ENCODE data around the gene KIF22. TPM values are rescaled to one million over a fixed set of nuclear protein-coding genes. Genes with fewer than 3 reads are reported as not detected.
"Not testable (repeated sequence)": the region's sequence is repeated elsewhere in the genome, so short reads cannot be mapped to it uniquely, and the experiment has no call there.

Gene KIF22
- total RNA-seq, 2 experiments from 2014 or later = 160 to 165 TPM

DNA sequence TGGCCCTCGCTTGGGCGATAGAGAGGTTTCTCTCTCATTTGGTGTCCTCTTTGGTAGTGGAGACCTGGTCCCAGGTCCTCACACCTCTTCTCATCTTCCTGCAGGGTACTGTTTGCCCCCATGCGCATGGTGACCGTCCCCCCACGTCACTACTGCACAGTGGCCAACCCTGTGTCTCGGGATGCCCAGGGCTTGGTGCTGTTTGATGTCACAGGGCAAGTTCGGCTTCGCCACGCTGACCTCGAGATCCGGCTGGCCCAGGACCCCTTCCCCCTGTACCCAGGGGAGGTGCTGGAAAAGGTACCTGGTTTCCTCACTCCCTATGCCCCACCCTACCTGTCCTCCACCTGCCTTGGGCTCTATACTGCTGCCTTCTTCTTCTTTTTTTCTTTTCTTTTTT is 40.2 kb downstream of the KIF22 start:
- ChIA-PET CTCF (no interaction called here), POLR2A (no interaction called here)
- Mint-ChIP-seq H3K9me3 (no peaks in the 10 kb centered on the region), H3K4me3 (no peak overlapping the region), H3K27ac (no peak overlapping the region), H3K4me1 (ENCODE audit: low read depth) (peaks cover 45% of the 10 kb centered on the region), H3K27me3 (no peaks in the 10 kb centered on the region), H3K36me3 (ENCODE audit: low read depth) (peaks cover 16% of the 10 kb centered on the region)
- no peak for TF ChIP-seq CTCF (IDR thresholded peaks at IDR 0.05)
- intact Hi-C loops (cut with micrococcal nuclease) = no loop called here
- ATAC-seq = no peak
- no peak for DNase-seq

DNA sequence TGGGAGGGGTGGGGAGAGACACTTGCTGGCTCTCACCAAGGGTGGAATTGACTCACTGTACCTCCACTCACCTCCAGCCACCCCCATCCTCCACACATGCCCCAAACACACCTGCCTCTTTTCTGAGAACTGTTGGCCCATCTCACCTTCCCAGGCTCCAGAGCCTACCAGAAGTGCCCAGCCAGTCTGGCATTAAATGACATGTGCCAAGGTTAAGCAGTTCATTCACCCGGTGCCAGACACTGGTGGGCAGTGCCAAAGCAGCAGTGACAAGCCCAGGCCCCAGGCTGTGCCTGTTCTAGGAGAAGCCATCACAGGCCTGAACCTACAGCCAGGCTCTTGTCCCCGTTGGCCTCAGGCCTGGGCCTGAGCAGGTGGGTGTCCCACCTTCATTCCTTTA is 40.9 kb downstream of the KIF22 start:
- Mint-ChIP-seq H3K9me3 (no peaks in the 10 kb centered on the region), H3K4me1 (ENCODE audit: low read depth) (peaks cover 40% of the 10 kb centered on the region), H3K36me3 (ENCODE audit: low read depth) (peaks cover 16% of the 10 kb centered on the region), H3K4me3 (no peak overlapping the region), H3K27ac (no peak overlapping the region), H3K27me3 (no peaks in the 10 kb centered on the region)
- ChIA-PET POLR2A (no interaction called here), CTCF (no interaction called here)
- TF ChIP-seq CTCF (IDR thresholded peaks at IDR 0.05) = no peak
- ATAC-seq = no peak
- no peak for DNase-seq
- intact Hi-C loops (cut with micrococcal nuclease) = no loop called here

GRCh38 chr16:29833219-29833618 is 42.7 kb downstream of the KIF22 start:
- H3K9me3 Mint-ChIP-seq; CTCF ChIA-PET; H3K27ac Mint-ChIP-seq; H3K4me3 Mint-ChIP-seq; intact Hi-C loops (cut with micrococcal nuclease); DNase-seq; H3K27me3 Mint-ChIP-seq; POLR2A ChIA-PET; ATAC-seq: not testable (repeated sequence)
- peaks cover 19% of the 10 kb centered on the region for H3K36me3 Mint-ChIP-seq (ENCODE audit: low read depth)
- peaks cover 26% of the 10 kb centered on the region for H3K4me1 Mint-ChIP-seq (ENCODE audit: low read depth)

DNA sequence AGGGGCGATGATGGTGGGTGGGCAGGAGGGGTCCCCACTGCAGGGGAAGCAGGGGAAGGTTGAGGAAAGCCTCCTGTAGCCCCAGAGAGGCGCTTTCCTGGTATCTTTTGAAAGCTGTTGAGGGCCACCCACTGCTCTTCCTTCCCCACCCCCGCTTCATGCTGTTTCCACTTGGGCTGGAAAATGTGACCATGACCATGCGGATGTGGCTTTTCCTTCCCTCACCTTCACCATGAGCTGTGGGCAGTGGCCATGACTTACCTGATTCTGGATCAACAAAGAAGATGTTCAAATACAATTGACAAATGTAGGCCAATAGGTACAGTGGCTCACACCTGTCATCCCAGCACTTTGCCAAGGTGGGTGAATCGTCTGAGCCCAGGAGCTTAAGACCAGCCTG is 43.5 kb downstream of the KIF22 start:
- ATAC-seq (no peak), DNase-seq (peak; percentile 40)
- intact Hi-C loops (cut with micrococcal nuclease) = no loop called here
- Mint-ChIP-seq H3K9me3 (no peaks in the 10 kb centered on the region), H3K36me3 (ENCODE audit: low read depth) (peaks cover 19% of the 10 kb centered on the region), H3K27me3 (no peaks in the 10 kb centered on the region), H3K4me3 (no peak overlapping the region), H3K27ac (no peak overlapping the region), H3K4me1 (ENCODE audit: low read depth) (peaks cover 24% of the 10 kb centered on the region)
- CTCF ChIA-PET = interaction anchor here (1.4 kb wide), 2 partner anchors 9 to 14 kb away, joined by 3 to 5 read pairs; no protein-coding TSS in a partner anchor
- POLR2A ChIA-PET = interaction anchor here (0.6 kb wide), 1 partner anchor 147 kb away, joined by 3 read pairs; no protein-coding TSS in a partner anchor
- TF ChIP-seq CTCF (IDR thresholded peaks at IDR 0.05) = no peak

DNA sequence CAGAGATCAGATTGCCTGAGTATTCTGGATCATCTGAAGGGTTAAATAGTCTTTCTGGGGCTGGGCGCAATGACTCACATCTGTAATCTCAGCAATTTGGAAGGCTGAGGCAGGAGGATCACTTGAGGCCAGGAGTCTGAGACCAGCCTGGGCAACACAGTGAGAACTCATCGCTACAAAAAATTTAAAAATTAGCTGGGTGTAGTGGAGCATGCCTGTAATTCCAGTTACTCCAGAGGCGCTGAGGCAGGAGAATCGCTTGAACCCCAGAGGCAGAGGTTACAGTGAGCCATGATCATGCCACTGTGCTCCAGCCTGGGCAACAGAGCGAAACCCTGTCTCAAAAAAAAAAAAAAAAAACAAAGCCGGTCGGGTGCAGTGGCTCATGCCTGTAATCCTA is 45.4 kb downstream of the KIF22 start:
- ChIA-PET POLR2A (interaction anchor here (0.7 kb wide), 1 partner anchor 159 kb away, joined by 4 read pairs; the partner anchor contains the start of gene HIRIP3), CTCF (interaction anchor here (3.6 kb wide), 1 partner anchor 12 kb away, joined by 18 read pairs; no protein-coding TSS in a partner anchor)
- peaks cover 14% of the 10 kb centered on the region for H3K4me1 Mint-ChIP-seq (ENCODE audit: low read depth)
- no peaks in the 10 kb centered on the region for H3K9me3 Mint-ChIP-seq
- intact Hi-C loops (cut with micrococcal nuclease) = no loop called here
- H3K27me3 Mint-ChIP-seq = no peaks in the 10 kb centered on the region
- ATAC-seq = no peak
- H3K27ac Mint-ChIP-seq = no peak overlapping the region
- H3K4me3 Mint-ChIP-seq = no peak overlapping the region
- TF ChIP-seq CTCF (IDR thresholded peaks at IDR 0.05) = no peak
- DNase-seq = no peak
- peaks cover 19% of the 10 kb centered on the region for H3K36me3 Mint-ChIP-seq (ENCODE audit: low read depth)

All from activated CD8-positive, alpha-beta T cell treated with anti-CD3 and anti-CD28 coated beads for 36 hours (primary cell).